AG09319 (cell line): Measurements from ENCODE around the gene VMP1.

Source experiments
- DNase-seq: peaks from one replicate; pipeline ENCODE4 v3.0.0-alpha.2; 2010; ENCODE audit warnings: low read depth; ENCODE audit errors: extremely low read depth
- CTCF ChIP-seq: IDR thresholded peaks from 2 replicates; pipeline ENCODE4 v1.5.1; 2011; ENCODE audit warnings: low read depth, mild to moderate bottlenecking, inconsistent platforms, low read length, moderate library complexity

VMP1 gene

GRCh38 chr17:59693582-59693981 lies 13.9 kb upstream of the VMP1 start:
- no peak for TF ChIP-seq CTCF
- DNase-seq, result no peak

- DNase-seq, result no peak
- TF ChIP-seq CTCF, result no peak
Measured at GRCh38 chr17:59694344-59694743, 13.1 kb upstream of the VMP1 start.

GRCh38 chr17:59695945-59696681 lies 11.3 kb upstream of the VMP1 start:
- no peak for TF ChIP-seq CTCF
- DNase-seq, result no peak

GRCh38 chr17:59696682-59697277 lies 10.7 kb upstream of the VMP1 start:
- no peak for TF ChIP-seq CTCF
- DNase-seq, result no peak

- no peak for DNase-seq
- no peak for TF ChIP-seq CTCF
Measured at GRCh38 chr17:59698143-59698542, 9.3 kb upstream of the VMP1 start.

- no peak for TF ChIP-seq CTCF
- no peak for DNase-seq
Measured at GRCh38 chr17:59699218-59699617, 8.2 kb upstream of the VMP1 start.

GRCh38 chr17:59699786-59700185 lies 7.7 kb upstream of the VMP1 start:
- DNase-seq, result no peak
- no peak for TF ChIP-seq CTCF
